K562 (cell line): Measurements from ENCODE around the gene KCNK3.

ENCODE experiments used
- ATF3 ChIP-seq, 2 experiments: fragments of 450-650 bp in 1 of 2; sonication (generic) in 1 of 2; formaldehyde crosslinking in 1 of 2; IDR thresholded peaks in 1 of 2; conservative IDR thresholded peaks in 1 of 2; 2 replicates each; pipeline versions ENCODE4 v1.6.1 to v1.8.1; 2016 to 2023; ENCODE audit warnings: mild to moderate bottlenecking in 2 of 2, moderate library complexity in 2 of 2, inconsistent platforms in 1 of 2, missing genetic modification reagents in 1 of 2
- C11orf30 ChIP-seq: fragments of 450-650 bp; IDR thresholded peaks from 2 replicates; pipeline ENCODE4 v1.6.1; 2016; ENCODE audit warnings: low read depth, mild to moderate bottlenecking
- CBX5 ChIP-seq: IDR thresholded peaks from 2 replicates; pipeline ENCODE4 v1.6.1; 2014; ENCODE audit warnings: low read depth, borderline replicate concordance
- ELF2 ChIP-seq: fragments of 250-450 bp; sonication (Bioruptor Pico); IDR thresholded peaks from 2 replicates; pipeline ENCODE4 v1.5.0; 2021; ENCODE audit warnings: mild to moderate bottlenecking
- EZH2 ChIP-seq: IDR thresholded peaks from 2 replicates; pipeline ENCODE4 v1.6.1; 2012; ENCODE audit warnings: low read depth, mild to moderate bottlenecking, inconsistent platforms, low read length, borderline replicate concordance
- FOS ChIP-seq: IDR thresholded peaks from 3 replicates; pipeline ENCODE4 v1.6.1; 2011; ENCODE audit not compliant: insufficient read length; ENCODE audit errors: extremely low read depth
- MEF2A ChIP-seq: IDR thresholded peaks from 2 replicates; pipeline ENCODE4 v1.6.1; 2011; ENCODE audit warnings: low read depth, mild to moderate bottlenecking, low read length, moderate library complexity; ENCODE audit not compliant: control insufficient read depth
- MYNN ChIP-seq, 2 experiments: sonication (generic); formaldehyde crosslinking in 1 of 2; IDR thresholded peaks; 2 replicates each; pipeline versions ENCODE4 v1.5.0 to v1.6.1; 2016 to 2020; ENCODE audit warnings: antibody characterized with exemption in 1 of 2, missing genetic modification reagents in 1 of 2
- NR1H2 ChIP-seq: sonication (generic); formaldehyde crosslinking; IDR thresholded peaks from 2 replicates; pipeline ENCODE4 v1.4.0; 2020; ENCODE audit warnings: mild to moderate bottlenecking, missing genetic modification reagents
- PATZ1 ChIP-seq: fragments of 250-450 bp; sonication (Bioruptor Pico); IDR thresholded peaks from 2 replicates; pipeline ENCODE4 v1.5.0; 2020; ENCODE audit warnings: mild to moderate bottlenecking, borderline replicate concordance
- SMARCC2 ChIP-seq: fragments of 450-650 bp; IDR thresholded peaks from 2 replicates; pipeline ENCODE4 v1.6.1; 2017; ENCODE audit warnings: antibody characterized with exemption, moderate library complexity, mild to moderate bottlenecking, low read depth
- YY1 ChIP-seq, 3 experiments: IDR thresholded peaks; 2 replicates each; pipeline ENCODE4 v1.6.1; 2011; ENCODE audit warnings: low read length in 2 of 3, mild to moderate bottlenecking in 2 of 3, moderate library complexity in 2 of 3, borderline replicate concordance in 1 of 3, control low read depth in 1 of 3, low read depth in 1 of 3; ENCODE audit not compliant: insufficient read depth in 3 of 3, insufficient replicate concordance in 2 of 3, control insufficient read depth in 1 of 3, insufficient read length in 1 of 3; ENCODE audit errors: extremely low read depth in 1 of 3
- ZNF146 ChIP-seq: IDR thresholded peaks from one replicate; pipeline ENCODE4 v1.6.1; 2018; ENCODE audit warnings: missing compliant biosample characterization; ENCODE audit not compliant: unreplicated experiment
- ZNF384 ChIP-seq: IDR thresholded peaks from 2 replicates; pipeline ENCODE4 v1.6.1; 2012; ENCODE audit warnings: low read depth, low read length, improper control_type of control experiment

- TF ChIP-seq ZNF146 (no peak), EZH2 (no peak), MYNN (IDR thresholded peaks at IDR 0.05) (no peak), MYNN (CRISPR knock-in tag; IDR thresholded peaks at IDR 0.05) (no peak), YY1 (IDR thresholded peaks at IDR 0.05; ENCODE audit: borderline replicate concordance in 1 of 3, control insufficient read depth in 1 of 3, extremely low read depth in 1 of 3, insufficient read depth in 3 of 3, insufficient read length in 1 of 3, insufficient replicate concordance in 2 of 3, low read depth in 1 of 3, low read length in 2 of 3) (no peak), ATF3 (IDR thresholded peaks at IDR 0.05) (no peak), ATF3 (CRISPR knock-in tag; conservative IDR thresholded peaks at IDR 0.05) (no peak), C11orf30 (no peak), FOS (no peak), SMARCC2 (no peak), MEF2A (no peak), CBX5 (no peak), PATZ1 (CRISPR knock-in tag) (no peak), ZNF384 (no peak), NR1H2 (no peak), ELF2 (CRISPR knock-in tag) (no peak)
Measured at GRCh38 chr2:26687328-26687727, 5.2 kb upstream of the KCNK3 start.
